Measurements from ENCODE around the gene MMP11. TPM values are rescaled to one million over a fixed set of nuclear protein-coding genes. Genes with fewer than 3 reads are reported as not detected.
A peak's percentile ranks its signal among the peaks of the same experiment; 100 is the strongest.

MMP11 gene
- total and polyA plus RNA-seq, 11 donors: 5.2 to 17.0 (median 10.4) TPM

DNA sequence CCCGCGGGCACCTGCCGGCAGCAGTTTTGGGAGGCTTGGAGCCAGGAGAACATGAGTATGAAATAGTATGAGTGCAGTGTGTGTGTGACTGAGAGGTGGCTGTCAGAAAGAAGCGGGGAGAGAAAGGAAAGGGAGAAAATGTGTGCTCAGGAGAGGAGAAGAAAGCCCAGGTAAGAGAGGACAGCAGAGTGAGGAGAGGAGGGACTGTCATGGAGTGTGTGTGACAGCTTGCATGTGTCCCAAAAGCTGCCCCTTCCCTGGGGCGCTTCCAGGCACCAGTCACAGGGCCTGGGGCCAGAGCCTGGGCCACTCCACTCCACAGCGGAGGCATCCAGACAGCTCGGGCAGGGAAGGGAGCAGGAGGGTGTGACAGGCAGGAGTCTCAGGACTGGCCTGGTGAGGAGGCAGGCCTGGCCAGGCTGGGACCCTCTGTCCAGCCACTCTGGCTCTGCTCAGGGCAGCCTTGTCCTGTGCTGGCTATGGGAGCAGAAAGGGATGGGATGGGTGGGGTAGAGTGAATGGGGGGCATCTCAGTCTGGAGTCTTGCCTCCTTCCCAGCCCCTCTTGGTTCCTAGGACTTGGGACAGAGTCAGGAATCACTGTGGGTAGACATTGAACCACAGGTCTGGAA, 949 bp downstream of the MMP11 start:
- no peaks in the 10 kb centered on the region for H3K9me3 ChIP-seq
- H3K27ac ChIP-seq: peak overlapping the region in 10 of 12 donors; percentile 58 to 78 (median 70)
- TF ChIP-seq, protein P1, sequence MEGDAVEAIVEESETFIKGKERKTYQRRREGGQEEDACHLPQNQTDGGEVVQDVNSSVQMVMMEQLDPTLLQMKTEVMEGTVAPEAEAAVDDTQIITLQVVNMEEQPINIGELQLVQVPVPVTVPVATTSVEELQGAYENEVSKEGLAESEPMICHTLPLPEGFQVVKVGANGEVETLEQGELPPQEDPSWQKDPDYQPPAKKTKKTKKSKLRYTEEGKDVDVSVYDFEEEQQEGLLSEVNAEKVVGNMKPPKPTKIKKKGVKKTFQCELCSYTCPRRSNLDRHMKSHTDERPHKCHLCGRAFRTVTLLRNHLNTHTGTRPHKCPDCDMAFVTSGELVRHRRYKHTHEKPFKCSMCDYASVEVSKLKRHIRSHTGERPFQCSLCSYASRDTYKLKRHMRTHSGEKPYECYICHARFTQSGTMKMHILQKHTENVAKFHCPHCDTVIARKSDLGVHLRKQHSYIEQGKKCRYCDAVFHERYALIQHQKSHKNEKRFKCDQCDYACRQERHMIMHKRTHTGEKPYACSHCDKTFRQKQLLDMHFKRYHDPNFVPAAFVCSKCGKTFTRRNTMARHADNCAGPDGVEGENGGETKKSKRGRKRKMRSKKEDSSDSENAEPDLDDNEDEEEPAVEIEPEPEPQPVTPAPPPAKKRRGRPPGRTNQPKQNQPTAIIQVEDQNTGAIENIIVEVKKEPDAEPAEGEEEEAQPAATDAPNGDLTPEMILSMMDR (IDR thresholded peaks at IDR 0.05): no peak
- no peak for TF ChIP-seq POLR2A (IDR thresholded peaks at IDR 0.05)
- WGBS, 4 donors: 41 to 63% (median 51%) methylated on average over 7 of the region's 7 CpGs
- intact Hi-C loops (cut with DNase I): loop anchor here in 3 of 10 donors (2.0 to 10.0 kb wide), 3 partner anchors 13 to 481 kb away; partner anchors contain the start of gene SMARCB1 (in 1 of the 3)
- DNase-seq (peak in 3 of 5 donors; percentile 37 to 75 (median 39)), ATAC-seq (peak; percentile 36 to 71 (median 53))
- peaks cover 0 to 62% (median 35%) of the 10 kb centered on the region in 12 donors for H3K4me1 ChIP-seq
- H3K4me3 ChIP-seq: peak overlapping the region in 10 of 12 donors; percentile 41 to 71 (median 58)
- peaks cover 0 to 3% (median 0%) of the 10 kb centered on the region in 9 donors for H3K27me3 ChIP-seq
- no peaks in the 10 kb centered on the region for H3K36me3 ChIP-seq

DNA sequence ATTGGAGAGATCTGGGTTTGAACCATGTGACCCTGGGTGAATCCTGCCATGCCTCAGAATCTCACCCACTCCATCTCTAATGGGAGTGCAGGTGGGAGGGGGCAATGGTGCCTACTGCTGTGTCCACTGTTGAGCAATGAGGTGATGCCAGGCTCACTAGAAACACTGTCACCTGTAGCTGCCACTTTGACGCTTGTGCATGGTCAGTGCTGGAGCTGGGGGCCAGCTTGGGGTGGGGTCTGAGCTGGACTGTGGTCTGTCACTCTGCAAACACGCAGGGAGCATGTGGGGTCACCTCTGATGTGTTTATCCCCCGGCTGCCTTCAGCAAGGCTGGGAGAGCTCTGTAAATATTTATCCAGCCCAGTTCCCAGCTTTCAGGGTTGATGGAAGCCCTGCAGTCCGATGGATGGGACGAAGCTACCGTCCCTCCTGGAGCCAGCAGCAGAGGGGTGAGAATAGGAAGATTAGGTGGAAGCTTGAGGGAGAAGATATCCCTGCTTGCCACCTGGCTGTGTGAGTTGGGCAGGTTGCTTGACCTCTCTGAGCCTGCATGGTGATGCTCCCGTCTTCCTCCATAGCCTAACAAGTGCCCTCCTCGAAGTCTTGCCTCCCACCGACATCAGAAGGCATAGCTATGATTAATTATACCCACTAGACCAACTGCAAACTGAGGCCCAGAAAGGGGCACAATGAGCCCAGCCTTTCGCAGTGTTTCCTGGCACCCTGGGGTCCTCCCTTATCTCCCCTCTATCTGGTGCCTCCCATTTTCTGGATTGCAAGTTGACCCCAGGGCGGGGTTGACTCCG, 1.7 kb downstream of the MMP11 start:
- no peak for DNase-seq
- Histone ChIP-seq H3K36me3 (no peaks in the 10 kb centered on the region), H3K4me1 (peaks cover 0 to 57% (median 32%) of the 10 kb centered on the region in 12 donors), H3K27ac (peak overlapping the region in 5 of 12 donors; percentile 58 to 78 (median 77)), H3K27me3 (peaks cover 0 to 3% (median 0%) of the 10 kb centered on the region in 9 donors), H3K4me3 (no peak overlapping the region), H3K9me3 (no peaks in the 10 kb centered on the region)
- no peak for ATAC-seq
- 71 to 77% (median 74%) methylated on average over 12 of the region's 12 CpGs for WGBS, 4 donors
- intact Hi-C loops (cut with DNase I): loop anchor here in 2 of 10 donors (5.0 to 10.0 kb wide), 2 partner anchors 73 to 480 kb away; no protein-coding TSS in a partner anchor
- no peak for TF ChIP-seq POLR2A (IDR thresholded peaks at IDR 0.05)

DNA sequence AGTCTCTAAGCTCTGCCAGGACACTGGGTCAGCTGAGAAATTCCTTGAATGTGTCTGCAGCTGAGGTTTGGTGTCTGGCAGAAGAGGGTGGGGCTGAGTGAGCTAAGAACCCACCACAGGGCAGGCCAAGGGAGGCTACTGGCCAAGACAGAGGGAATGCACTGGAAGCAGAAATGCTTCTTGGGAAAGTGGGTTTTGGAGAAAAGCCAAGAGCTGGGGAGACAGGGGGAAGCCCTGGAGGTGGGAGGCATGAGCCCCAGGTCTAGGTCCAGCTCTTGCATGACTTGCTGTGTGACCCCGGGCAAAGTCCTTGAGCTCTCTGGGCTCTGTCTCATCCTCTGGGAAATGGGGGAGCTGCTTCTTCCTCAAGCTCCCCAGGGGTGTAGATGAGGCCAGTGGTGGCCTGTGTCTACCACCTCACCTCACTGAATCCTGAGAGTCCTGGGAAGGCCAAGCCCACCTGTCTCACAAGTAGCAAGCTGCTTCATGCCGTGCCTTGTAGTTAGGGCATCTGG, 2.3 kb downstream of the MMP11 start:
- H3K36me3 ChIP-seq: no peaks in the 10 kb centered on the region
- no peak overlapping the region for H3K4me3 ChIP-seq
- WGBS, 4 donors: 63 to 74% (median 68%) methylated on average over 2 of the region's 2 CpGs
- H3K27ac ChIP-seq: peak overlapping the region in 1 of 12 donors; percentile 7
- DNase-seq (no peak), ATAC-seq (no peak)
- H3K27me3 ChIP-seq: peaks cover 0 to 3% (median 0%) of the 10 kb centered on the region in 9 donors
- peaks cover 0 to 57% (median 32%) of the 10 kb centered on the region in 12 donors for H3K4me1 ChIP-seq
- TF ChIP-seq, protein P1 (IDR thresholded peaks at IDR 0.05): no peak
- no peak for TF ChIP-seq POLR2A (IDR thresholded peaks at IDR 0.05)
- H3K9me3 ChIP-seq: no peaks in the 10 kb centered on the region
- intact Hi-C loops (cut with DNase I): loop anchor here in 2 of 10 donors (5.0 to 10.0 kb wide), 2 partner anchors 72 to 480 kb away; no protein-coding TSS in a partner anchor

DNA sequence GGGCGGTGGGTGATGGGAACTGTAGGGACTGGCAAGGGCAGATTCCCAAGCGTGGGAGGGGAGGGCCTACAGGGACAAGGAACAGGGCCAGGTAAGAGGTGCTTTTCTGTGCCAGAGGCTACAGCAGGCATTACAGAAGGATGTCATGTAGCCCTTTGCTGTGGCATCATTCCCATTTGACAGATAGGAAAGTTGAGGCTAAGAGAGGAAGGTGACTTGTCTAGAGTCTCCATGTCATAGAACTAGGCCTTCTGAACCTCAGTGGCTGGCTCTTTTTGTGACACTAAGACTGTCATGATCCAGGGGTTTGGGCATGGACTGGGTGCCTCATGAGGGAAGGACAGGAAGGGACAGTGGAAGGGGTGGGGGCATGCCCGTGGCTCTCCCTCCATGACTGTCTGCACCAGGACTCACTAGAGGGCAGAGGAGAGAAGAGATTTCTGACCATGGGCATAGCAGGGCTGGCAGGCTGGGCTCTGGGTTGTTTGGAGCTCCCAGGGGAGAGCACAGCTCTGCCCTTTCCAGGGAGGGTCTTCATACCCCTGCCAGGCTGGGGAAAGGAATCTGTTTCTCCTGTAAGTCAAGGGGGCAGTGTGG, 3.2 kb downstream of the MMP11 start:
- H3K27ac ChIP-seq: peak overlapping the region in 3 of 12 donors; percentile 6 to 31 (median 15)
- peaks cover 0 to 54% (median 30%) of the 10 kb centered on the region in 12 donors for H3K4me1 ChIP-seq
- intact Hi-C loops (cut with DNase I): loop anchor here in 1 of 10 donors (10.0 kb wide), 1 partner anchor 479 kb away; no protein-coding TSS in a partner anchor
- ATAC-seq (peak in 1 of 4 donors; percentile 32), DNase-seq (no peak)
- peaks cover 0 to under 1% (median 0%) of the 10 kb centered on the region in 9 donors for H3K36me3 ChIP-seq
- no peak for TF ChIP-seq POLR2A (IDR thresholded peaks at IDR 0.05)
- TF ChIP-seq, protein P1 (IDR thresholded peaks at IDR 0.05): no peak
- 77 to 83% (median 82%) methylated on average over 3 of the region's 3 CpGs for WGBS, 4 donors
- H3K9me3 ChIP-seq: no peaks in the 10 kb centered on the region
- H3K4me3 ChIP-seq: no peak overlapping the region
- H3K27me3 ChIP-seq: peaks cover 0 to 3% (median 0%) of the 10 kb centered on the region in 9 donors
